C4-2B (cell line): ENCODE data around the gene PML.

ENCODE experiments used
- CTCF ChIP-seq: fragments of 450-650 bp; conservative IDR thresholded peaks from 2 replicates; pipeline ENCODE4 v1.5.1; 2017; ENCODE audit warnings: mild to moderate bottlenecking
- ZFX ChIP-seq: fragments of 450-650 bp; IDR thresholded peaks from 2 replicates; pipeline ENCODE4 v1.6.1; 2017

- TF ChIP-seq CTCF (no peak), ZFX (no peak)
Observed at GRCh38 chr15:73959012-73959581, 35.4 kb upstream of the PML start.
